HG02642 (cell line): ENCODE results near the gene CPA2.
"Not testable (repeated sequence)": the region's sequence is repeated elsewhere in the genome, so short reads cannot be mapped to it uniquely, and the experiment has no call there.

ENCODE experiments used
- ATAC-seq: cut with Tn5 transposase; IDR thresholded peaks from one replicate; pipeline ENCODE4 v1.9.1; 2021; ENCODE audit warnings: mild to moderate bottlenecking; ENCODE audit not compliant: unreplicated experiment, poor library complexity

Gene CPA2

GRCh38 chr7:130303127-130303526 lies 36.5 kb downstream of the CPA2 start:
- ATAC-seq: no peak

- ATAC-seq: no peak
These were observed 36.9 kb downstream of the CPA2 start for GRCh38 chr7:130303551-130303950.

GRCh38 chr7:130303982-130304381 lies 37.3 kb downstream of the CPA2 start:
- ATAC-seq: no peak

GRCh38 chr7:130304878-130305277 lies 38.2 kb downstream of the CPA2 start:
- no peak for ATAC-seq

GRCh38 chr7:130305433-130306042 lies 38.9 kb downstream of the CPA2 start:
- no peak for ATAC-seq

GRCh38 chr7:130309986-130310385 lies 43.3 kb downstream of the CPA2 start:
- ATAC-seq: no peak

- ATAC-seq: no peak
These were observed 47.6 kb downstream of the CPA2 start for GRCh38 chr7:130314305-130314704.

- ATAC-seq: no peak
These were observed 52.9 kb downstream of the CPA2 start for GRCh38 chr7:130319541-130319940.

GRCh38 chr7:130321542-130322229 lies 55.0 kb downstream of the CPA2 start:
- not testable (repeated sequence) for ATAC-seq

GRCh38 chr7:130322615-130323014 lies 56.0 kb downstream of the CPA2 start:
- no peak for ATAC-seq

GRCh38 chr7:130324306-130324943 lies 57.8 kb downstream of the CPA2 start:
- no peak for ATAC-seq

GRCh38 chr7:130329681-130330080 lies 63.0 kb downstream of the CPA2 start:
- ATAC-seq: no peak

GRCh38 chr7:130332259-130333053 lies 65.8 kb downstream of the CPA2 start:
- ATAC-seq: no peak

GRCh38 chr7:130333832-130334231 lies 67.2 kb downstream of the CPA2 start:
- no peak for ATAC-seq

GRCh38 chr7:130334274-130334673 lies 67.6 kb downstream of the CPA2 start:
- no peak for ATAC-seq

GRCh38 chr7:130337410-130337971 lies 70.8 kb downstream of the CPA2 start:
- no peak for ATAC-seq

GRCh38 chr7:130338233-130338632 lies 71.6 kb downstream of the CPA2 start:
- no peak for ATAC-seq
